ENCODE results near the gene CCDC171. TPM values are rescaled to one million over a fixed set of nuclear protein-coding genes. Genes with fewer than 3 reads are reported as not detected.

The CCDC171 gene
- total and polyA plus RNA-seq, 2 of the 13 experiments (the other 11 are each of a cell fraction or from before 2014, with no cell fraction given) = 0.95 to 2.5 TPM

- TF ChIP-seq ARID4A (CRISPR knock-in tag; IDR thresholded peaks at IDR 0.05; ENCODE audit: borderline replicate concordance) (peak; percentile 61; the same call in 1 of the 2 replicates), ZNF569 (CRISPR knock-in tag; IDR thresholded peaks at IDR 0.05; ENCODE audit: borderline replicate concordance) (no peak), MXI1 (IDR thresholded peaks at IDR 0.05; ENCODE audit: borderline replicate concordance, low read depth, low read length) (no peak), TFE3 (CRISPR knock-in tag; IDR thresholded peaks at IDR 0.05) (no peak), ZNF414 (CRISPR knock-in tag; IDR thresholded peaks at IDR 0.05) (no peak; the same call in 1 of the 2 replicates), XBP1 (CRISPR knock-in tag; IDR thresholded peaks at IDR 0.05) (no peak), ZNF251 (CRISPR knock-in tag; IDR thresholded peaks at IDR 0.05) (no peak), ZNF530 (CRISPR knock-in tag; IDR thresholded peaks at IDR 0.05; ENCODE audit: low read depth) (no peak), ZSCAN29 (CRISPR knock-in tag; conservative IDR thresholded peaks at IDR 0.05) (peak; percentile 90; the same call in 1 of the 2 replicates), ZNF383 (CRISPR knock-in tag; IDR thresholded peaks at IDR 0.05; ENCODE audit: borderline replicate concordance) (no peak), MIER2 (CRISPR knock-in tag; IDR thresholded peaks at IDR 0.05) (no peak), ZSCAN30 (CRISPR knock-in tag; IDR thresholded peaks at IDR 0.05) (no peak), ZNF709 (CRISPR knock-in tag; IDR thresholded peaks at IDR 0.05) (peak; percentile 72), SP5 (CRISPR knock-in tag; IDR thresholded peaks at IDR 0.05; ENCODE audit: borderline replicate concordance, low read depth) (peak; percentile 64; the same call in 1 of the 2 replicates), ZNF761 (CRISPR knock-in tag; conservative IDR thresholded peaks at IDR 0.05) (no peak), PHF21A (CRISPR knock-in tag; IDR thresholded peaks at IDR 0.05) (peak; percentile 64), NFRKB (IDR thresholded peaks at IDR 0.05) (no peak), TIGD3 (CRISPR knock-in tag; IDR thresholded peaks at IDR 0.05; ENCODE audit: borderline replicate concordance) (no peak), GTF3A (CRISPR knock-in tag; conservative IDR thresholded peaks at IDR 0.05) (no peak), BHLHE40 (IDR thresholded peaks at IDR 0.05; ENCODE audit: low read length) (peak; percentile 97), ZNF547 (CRISPR knock-in tag; IDR thresholded peaks at IDR 0.05) (peak; percentile 82; the same call in 1 of the 2 replicates), NONO (IDR thresholded peaks at IDR 0.05) (peak; percentile 95; the same call in 1 of the 2 replicates), NONO (CRISPR knock-in tag; conservative IDR thresholded peaks at IDR 0.05) (peak; percentile 39; the same call in 1 of the 2 replicates)
Observed at GRCh38 chr9:15510789-15511575, 41.9 kb upstream of the CCDC171 start, which contains the start of gene PSIP1 (continued).

All from HepG2 (cell line).